Activated CD8-positive, alpha-beta T cell treated with anti-CD3 and anti-CD28 coated beads for 36 hours (primary cell): ENCODE measurements around the gene RELN. TPM values are rescaled to one million over a fixed set of nuclear protein-coding genes. Genes with fewer than 3 reads are reported as not detected.

Source experiments
- ATAC-seq: fragments of 200-7000 bp; cut with Tn5 transposase; one replicate; pipeline ENCODE4 v1.10.0; 2021; ENCODE audit warnings: mild to moderate bottlenecking, moderate library complexity
- CTCF ChIA-PET: fragments of 350-600 bp; sonication (Branson Sonifier 250); formaldehyde crosslinking; loops from one replicate; lab custom pipeline; 2021; ENCODE audit warnings: antibody characterized with exemption; lab: Charles Lee
- POLR2A ChIA-PET: fragments of 350-600 bp; sonication (Branson Sonifier 250); formaldehyde crosslinking; loops from one replicate; lab custom pipeline; 2021; ENCODE audit warnings: antibody characterized with exemption; lab: Charles Lee
- DNase-seq: peaks from one replicate; pipeline ENCODE4 v3.0.0-alpha.2; 2020
- H3K27ac Mint-ChIP-seq: one replicate; pipeline ENCODE4 v1.8.0; 2021; ENCODE audit warnings: mild to moderate bottlenecking, mixed read lengths
- H3K27me3 Mint-ChIP-seq: one replicate; pipeline ENCODE4 v1.8.0; 2021; ENCODE audit warnings: mixed read lengths
- H3K36me3 Mint-ChIP-seq: one replicate; pipeline ENCODE4 v1.8.0; 2021; ENCODE audit warnings: low read depth, mixed read lengths
- H3K4me1 Mint-ChIP-seq: one replicate; pipeline ENCODE4 v1.8.0; 2021; ENCODE audit warnings: low read depth, mixed read lengths
- H3K4me3 Mint-ChIP-seq: one replicate; pipeline ENCODE4 v1.8.0; 2021; ENCODE audit warnings: mild to moderate bottlenecking, moderate library complexity, mixed read lengths
- H3K9me3 Mint-ChIP-seq: one replicate; pipeline ENCODE4 v1.8.0; 2021; ENCODE audit warnings: mixed read lengths
- CTCF ChIP-seq: fragments of 200-600 bp; IDR thresholded peaks from one replicate; pipeline ENCODE4 v1.8.0; 2022; ENCODE audit warnings: antibody characterized with exemption, mild to moderate bottlenecking
- intact Hi-C: fragments of 100-400 bp; cut with micrococcal nuclease; formaldehyde crosslinking; loops from one replicate; pipeline ENCODE4 v1.10.0; 2022
- total RNA-seq, 2 experiments: library from RNA; stranded (reverse); gene quantifications; one replicate each; pipeline ENCODE4 v1.2.3, GENCODE V29; 2021

Gene RELN
- total RNA-seq, 2 experiments from 2014 or later, result not detected

DNA sequence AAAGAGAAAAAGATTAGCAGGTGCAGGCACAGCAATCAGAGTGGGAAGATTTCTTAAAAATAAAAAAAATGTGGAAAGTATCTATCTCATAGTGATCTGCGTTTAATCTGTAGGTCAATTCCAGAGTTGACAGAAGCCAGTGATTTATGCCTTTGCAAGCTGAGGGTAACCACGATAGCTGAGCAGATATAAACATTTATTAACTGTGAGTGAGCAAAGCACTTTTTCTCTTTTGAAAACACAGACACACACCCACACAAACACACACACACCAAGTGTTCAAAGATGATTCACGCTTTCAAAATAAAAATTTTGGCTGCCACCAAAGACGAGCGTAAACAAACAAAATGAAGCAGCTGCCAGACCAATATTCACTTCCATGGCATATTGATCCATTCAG lies 300.2 kb downstream of the RELN start:
- peaks cover 1% of the 10 kb centered on the region for H3K27me3 Mint-ChIP-seq
- H3K4me3 Mint-ChIP-seq, result no peak overlapping the region
- intact Hi-C loops, result no loop called here
- DNase-seq (no peak), ATAC-seq (no peak)
- ChIA-PET POLR2A (no interaction called here), CTCF (no interaction called here)
- no peak for TF ChIP-seq CTCF
- H3K9me3 Mint-ChIP-seq, result no peaks in the 10 kb centered on the region
- no peaks in the 10 kb centered on the region for H3K36me3 Mint-ChIP-seq
- H3K4me1 Mint-ChIP-seq, result no peaks in the 10 kb centered on the region
- no peak overlapping the region for H3K27ac Mint-ChIP-seq

- DNase-seq (no peak), ATAC-seq (no peak)
- Mint-ChIP-seq H3K27ac (no peak overlapping the region), H3K36me3 (no peaks in the 10 kb centered on the region), H3K9me3 (no peaks in the 10 kb centered on the region), H3K4me3 (no peak overlapping the region), H3K27me3 (peaks cover 1% of the 10 kb centered on the region), H3K4me1 (no peaks in the 10 kb centered on the region)
- intact Hi-C loops, result no loop called here
- CTCF ChIA-PET, result no interaction called here
- POLR2A ChIA-PET, result no interaction called here
- TF ChIP-seq CTCF, result no peak
These were observed 301.5 kb downstream of the RELN start for GRCh38 chr7:103687951-103688350.

DNA sequence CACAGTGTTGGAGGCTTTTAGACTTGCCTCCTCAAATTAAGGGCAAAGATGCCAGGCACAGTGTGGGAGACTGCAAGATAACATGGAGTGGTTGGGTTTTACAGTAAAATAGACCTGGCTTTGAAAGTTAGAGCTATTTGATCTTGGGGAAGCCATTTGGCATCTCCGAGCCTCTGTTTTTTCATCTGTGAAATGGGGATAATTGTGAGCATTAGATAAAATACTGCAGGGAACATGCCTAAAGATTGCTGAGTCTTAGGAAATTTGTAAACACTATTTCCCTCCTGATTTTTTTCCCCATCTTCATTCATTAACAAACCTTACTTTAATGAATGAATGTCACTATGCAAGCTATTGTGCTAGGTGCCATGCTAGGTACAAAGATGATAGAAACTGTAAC lies 302.2 kb downstream of the RELN start:
- peaks cover 1% of the 10 kb centered on the region for H3K27me3 Mint-ChIP-seq

DNA sequence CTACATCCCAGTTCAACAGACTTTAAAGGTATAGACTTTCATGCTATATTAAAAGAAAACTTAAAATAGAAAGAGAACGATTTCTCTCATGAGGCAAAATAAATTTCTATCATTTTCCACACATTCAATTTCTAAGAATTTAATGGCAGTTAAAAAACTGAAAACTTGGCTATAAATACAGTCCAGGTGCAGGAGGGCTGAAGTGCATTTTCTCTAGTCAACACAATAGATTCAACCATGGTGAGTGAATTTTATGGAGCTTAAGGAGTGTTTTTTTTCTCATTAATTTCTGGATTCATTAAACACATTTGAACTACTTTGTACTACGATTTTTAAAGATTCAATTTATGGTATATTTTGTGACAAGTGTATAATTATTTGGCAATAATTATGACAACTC lies 302.7 kb downstream of the RELN start:
- Mint-ChIP-seq H3K27me3 (peaks cover 1% of the 10 kb centered on the region), H3K9me3 (no peaks in the 10 kb centered on the region), H3K27ac (no peak overlapping the region), H3K4me3 (no peak overlapping the region), H3K4me1 (no peaks in the 10 kb centered on the region), H3K36me3 (no peaks in the 10 kb centered on the region)
- ChIA-PET POLR2A (interaction anchor here (0.7 kb wide), 1 partner anchor 109 kb away, joined by 3 read pairs; no protein-coding TSS in a partner anchor), CTCF (no interaction called here)
- no peak for DNase-seq
- ATAC-seq, result no peak
- TF ChIP-seq CTCF, result no peak
- intact Hi-C loops, result no loop called here

More for the DNA sequence above, 302.2 kb downstream of the RELN start:
- DNase-seq (no peak), ATAC-seq (no peak)
- ChIA-PET CTCF (no interaction called here), POLR2A (interaction anchor here (0.7 kb wide), 1 partner anchor 110 kb away, joined by 3 read pairs; no protein-coding TSS in a partner anchor)
- H3K9me3 Mint-ChIP-seq, result no peaks in the 10 kb centered on the region
- no peak for TF ChIP-seq CTCF
- no peaks in the 10 kb centered on the region for H3K4me1 Mint-ChIP-seq
- H3K27ac Mint-ChIP-seq, result no peak overlapping the region
- no peak overlapping the region for H3K4me3 Mint-ChIP-seq
- intact Hi-C loops, result no loop called here
- H3K36me3 Mint-ChIP-seq, result no peaks in the 10 kb centered on the region

GRCh38 chr7:103686064-103686463 lies 303.4 kb downstream of the RELN start:
- ChIA-PET CTCF (no interaction called here), POLR2A (no interaction called here)
- no peaks in the 10 kb centered on the region for H3K4me1 Mint-ChIP-seq
- H3K27ac Mint-ChIP-seq, result no peak overlapping the region
- intact Hi-C loops, result no loop called here
- ATAC-seq, result no peak
- DNase-seq, result no peak
- no peaks in the 10 kb centered on the region for H3K9me3 Mint-ChIP-seq
- H3K36me3 Mint-ChIP-seq, result no peaks in the 10 kb centered on the region
- no peak overlapping the region for H3K4me3 Mint-ChIP-seq
- H3K27me3 Mint-ChIP-seq, result peaks cover 1% of the 10 kb centered on the region
- TF ChIP-seq CTCF, result no peak
